ENCODE measurements around the gene NRCAM. TPM values are rescaled to one million over a fixed set of nuclear protein-coding genes. Genes with fewer than 3 reads are reported as not detected.

The NRCAM gene
- total and polyA plus RNA-seq, 10 of the 15 experiments (the other 5 are each of a cell fraction or from before 2014, with no cell fraction given): 0.30 to 2.0 (median 1.0) TPM

DNA sequence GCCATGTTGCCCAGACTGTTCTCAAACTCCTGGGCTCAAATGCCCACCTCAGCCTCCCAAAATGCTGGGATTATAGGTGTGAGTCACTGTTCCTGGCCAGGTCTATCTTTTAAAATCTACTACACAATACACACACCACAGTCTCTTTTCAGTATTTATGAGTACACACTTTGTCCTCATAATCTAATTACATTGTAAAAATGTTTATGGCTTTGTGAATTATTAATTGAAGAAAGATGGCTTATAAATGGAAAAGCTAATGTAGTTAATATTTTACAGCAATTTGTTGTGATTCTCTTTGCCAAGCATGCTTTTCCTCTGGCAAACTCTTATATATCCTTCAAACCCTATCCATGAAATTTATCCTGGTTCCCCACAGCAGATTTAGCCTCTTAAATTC lies 348.1 kb downstream of the NRCAM start:
- intact Hi-C loops (cut with micrococcal nuclease; ENCODE audit: unreplicated experiment): no loop called here
- SMC1A ChIA-PET (ENCODE audit: uncharacterized antibody, unreplicated experiment): interaction anchor here (2.4 kb wide), 1 partner anchor 38 kb away, joined by 22 read pairs; no protein-coding TSS in a partner anchor
- Histone ChIP-seq H3K36me3 (ENCODE audit: control insufficient read depth in 2 of 2, insufficient read depth in 2 of 2, low read length in 1 of 2) (no peaks in the 10 kb centered on the region), H3K4me3 (no peak overlapping the region), H3K9ac (ENCODE audit: control insufficient read depth, insufficient read depth, low read length) (no peak overlapping the region), H3K27me3 (replicated peaks in 1 of 2; ENCODE audit: control insufficient read depth in 2 of 2, insufficient read depth in 2 of 2, low read length in 1 of 2) (no peaks in the 10 kb centered on the region), H4K20me1 (ENCODE audit: control insufficient read depth, insufficient read depth) (no peaks in the 10 kb centered on the region), H2AFZ (ENCODE audit: control insufficient read depth, low read depth, low read length) (no peak overlapping the region), H3K9me3 (replicated peaks; ENCODE audit: control insufficient read depth, insufficient read depth, low read length) (no peaks in the 10 kb centered on the region), H3K4me1 (ENCODE audit: control insufficient read depth, insufficient read depth, low read length) (no peaks in the 10 kb centered on the region), H3K27ac (ENCODE audit: control insufficient read depth, insufficient read depth) (no peak overlapping the region), H3K4me2 (ENCODE audit: control insufficient read depth, insufficient read depth) (no peak overlapping the region), H3K79me2 (ENCODE audit: control insufficient read depth, insufficient read depth, low read length) (no peaks in the 10 kb centered on the region)
- FAIRE-seq (no peak), DNase-seq (ENCODE audit: low read depth, low spot score) (no peak), ATAC-seq (no peak)
- in situ Hi-C loops (cut with MboI): no loop called here
- no TSS peak for BruUV-seq (replicated peaks)
- CTCF ChIA-PET: interaction anchor here (11.0 kb wide), 1 partner anchor 38 kb away, joined by 254 read pairs; no protein-coding TSS in a partner anchor
- TF ChIP-seq HDGF (IDR thresholded peaks at IDR 0.05) (no peak), EP300 (IDR thresholded peaks at IDR 0.05; ENCODE audit: borderline replicate concordance in 1 of 2, control insufficient read depth in 1 of 2, low read depth in 2 of 2, low read length in 2 of 2) (no peak), ZBED1 (IDR thresholded peaks at IDR 0.05; ENCODE audit: borderline replicate concordance) (no peak), MTA2 (IDR thresholded peaks at IDR 0.05; ENCODE audit: low read depth) (no peak), ZNF622 (IDR thresholded peaks at IDR 0.05) (no peak), SUPT20H (IDR thresholded peaks at IDR 0.05; ENCODE audit: borderline replicate concordance, control insufficient read depth, low read depth, low read length) (no peak), BMI1 (IDR thresholded peaks at IDR 0.05; ENCODE audit: borderline replicate concordance) (no peak), KLF5 (IDR thresholded peaks at IDR 0.05; ENCODE audit: partially characterized antibody) (no peak), EED (IDR thresholded peaks at IDR 0.05; ENCODE audit: low read depth) (no peak), CREM (IDR thresholded peaks at IDR 0.05; ENCODE audit: low read depth) (no peak), SMARCA5 (IDR thresholded peaks at IDR 0.05) (no peak), EGR1 (IDR thresholded peaks at IDR 0.05; ENCODE audit: borderline replicate concordance in 1 of 2, low read depth in 2 of 2, low read length in 2 of 2) (no peak), IKZF1 (conservative IDR thresholded peaks at IDR 0.05) (no peak)
- TF ChIP-seq, protein P1, sequence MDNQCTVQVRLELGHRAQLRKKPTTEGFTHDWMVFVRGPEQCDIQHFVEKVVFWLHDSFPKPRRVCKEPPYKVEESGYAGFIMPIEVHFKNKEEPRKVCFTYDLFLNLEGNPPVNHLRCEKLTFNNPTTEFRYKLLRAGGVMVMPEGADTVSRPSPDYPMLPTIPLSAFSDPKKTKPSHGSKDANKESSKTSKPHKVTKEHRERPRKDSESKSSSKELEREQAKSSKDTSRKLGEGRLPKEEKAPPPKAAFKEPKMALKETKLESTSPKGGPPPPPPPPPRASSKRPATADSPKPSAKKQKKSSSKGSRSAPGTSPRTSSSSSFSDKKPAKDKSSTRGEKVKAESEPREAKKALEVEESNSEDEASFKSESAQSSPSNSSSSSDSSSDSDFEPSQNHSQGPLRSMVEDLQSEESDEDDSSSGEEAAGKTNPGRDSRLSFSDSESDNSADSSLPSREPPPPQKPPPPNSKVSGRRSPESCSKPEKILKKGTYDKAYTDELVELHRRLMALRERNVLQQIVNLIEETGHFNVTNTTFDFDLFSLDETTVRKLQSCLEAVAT (IDR thresholded peaks at IDR 0.05): no peak
- TF ChIP-seq, protein P2, sequence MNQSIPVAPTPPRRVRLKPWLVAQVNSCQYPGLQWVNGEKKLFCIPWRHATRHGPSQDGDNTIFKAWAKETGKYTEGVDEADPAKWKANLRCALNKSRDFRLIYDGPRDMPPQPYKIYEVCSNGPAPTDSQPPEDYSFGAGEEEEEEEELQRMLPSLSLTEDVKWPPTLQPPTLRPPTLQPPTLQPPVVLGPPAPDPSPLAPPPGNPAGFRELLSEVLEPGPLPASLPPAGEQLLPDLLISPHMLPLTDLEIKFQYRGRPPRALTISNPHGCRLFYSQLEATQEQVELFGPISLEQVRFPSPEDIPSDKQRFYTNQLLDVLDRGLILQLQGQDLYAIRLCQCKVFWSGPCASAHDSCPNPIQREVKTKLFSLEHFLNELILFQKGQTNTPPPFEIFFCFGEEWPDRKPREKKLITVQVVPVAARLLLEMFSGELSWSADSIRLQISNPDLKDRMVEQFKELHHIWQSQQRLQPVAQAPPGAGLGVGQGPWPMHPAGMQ (IDR thresholded peaks at IDR 0.05; ENCODE audit: borderline replicate concordance): no peak
- TF ChIP-seq, protein P3, sequence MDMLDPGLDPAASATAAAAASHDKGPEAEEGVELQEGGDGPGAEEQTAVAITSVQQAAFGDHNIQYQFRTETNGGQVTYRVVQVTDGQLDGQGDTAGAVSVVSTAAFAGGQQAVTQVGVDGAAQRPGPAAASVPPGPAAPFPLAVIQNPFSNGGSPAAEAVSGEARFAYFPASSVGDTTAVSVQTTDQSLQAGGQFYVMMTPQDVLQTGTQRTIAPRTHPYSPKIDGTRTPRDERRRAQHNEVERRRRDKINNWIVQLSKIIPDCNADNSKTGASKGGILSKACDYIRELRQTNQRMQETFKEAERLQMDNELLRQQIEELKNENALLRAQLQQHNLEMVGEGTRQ (IDR thresholded peaks at IDR 0.05; ENCODE audit: borderline replicate concordance, low read depth, low read length): no peak
- TF ChIP-seq, protein P4, sequence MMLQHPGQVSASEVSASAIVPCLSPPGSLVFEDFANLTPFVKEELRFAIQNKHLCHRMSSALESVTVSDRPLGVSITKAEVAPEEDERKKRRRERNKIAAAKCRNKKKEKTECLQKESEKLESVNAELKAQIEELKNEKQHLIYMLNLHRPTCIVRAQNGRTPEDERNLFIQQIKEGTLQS (IDR thresholded peaks at IDR 0.05; ENCODE audit: borderline replicate concordance, extremely low read depth, low read depth, low read length): no peak
- POLR2A ChIA-PET: no interaction called here
- RAD21 ChIA-PET (ENCODE audit: unreplicated experiment): no interaction called here
